ENCODE results near the gene ZFP36L2.
A peak's percentile ranks its signal among the peaks of the same experiment; 100 is the strongest.

GRCh38 chr2:43221763-43222474 is 4.5 kb downstream of the ZFP36L2 start:
- no peak for TF ChIP-seq CTCF (conservative IDR thresholded peaks at IDR 0.05; ENCODE audit: low read depth in 2 of 2)
- peak; percentile 77; the same call in 1 of the 2 replicates for TF ChIP-seq CREB1 (CRISPR knock-in tag; IDR thresholded peaks at IDR 0.05; ENCODE audit: low read depth)
- TF ChIP-seq REST (IDR thresholded peaks at IDR 0.05; ENCODE audit: unreplicated experiment): no peak
- peak; percentile 76 for TF ChIP-seq POLR2AphosphoS5 (IDR thresholded peaks at IDR 0.05; ENCODE audit: low read depth)
- no peak for TF ChIP-seq EZH2phosphoT487 (IDR thresholded peaks at IDR 0.05; ENCODE audit: unreplicated experiment)
- TF ChIP-seq EZH2 (IDR thresholded peaks at IDR 0.05; ENCODE audit: low read depth, unreplicated experiment): no peak
- no peak for TF ChIP-seq ETS1 (IDR thresholded peaks at IDR 0.05)
- TF ChIP-seq JUNB (IDR thresholded peaks at IDR 0.05; ENCODE audit: unreplicated experiment): no peak

Measured in GM23338 (cell line).